ENCODE measurements around the gene TSPAN18.

The TSPAN18 gene

DNA sequence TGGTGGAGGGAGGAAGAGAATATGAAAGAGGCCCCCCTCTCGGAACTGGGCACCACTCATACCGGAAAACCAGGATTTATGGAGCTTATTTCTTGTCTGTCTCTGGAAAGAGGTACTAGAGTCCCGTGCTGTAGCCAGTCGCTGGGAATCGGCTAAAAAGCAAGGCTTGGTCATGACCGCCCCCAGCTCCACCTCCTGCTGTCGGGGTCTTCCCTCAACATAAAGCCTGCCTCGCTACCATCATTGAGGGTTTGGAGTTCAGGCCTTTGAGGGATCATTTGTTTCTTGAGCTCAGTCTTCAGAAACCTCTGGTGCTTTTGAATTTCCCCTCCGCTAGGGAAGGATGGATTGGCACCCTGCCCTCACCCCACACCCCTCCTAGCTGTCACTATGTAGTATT, 97.1 kb downstream of the TSPAN18 start:
- no peak for ATAC-seq
- no peak for DNase-seq

DNA sequence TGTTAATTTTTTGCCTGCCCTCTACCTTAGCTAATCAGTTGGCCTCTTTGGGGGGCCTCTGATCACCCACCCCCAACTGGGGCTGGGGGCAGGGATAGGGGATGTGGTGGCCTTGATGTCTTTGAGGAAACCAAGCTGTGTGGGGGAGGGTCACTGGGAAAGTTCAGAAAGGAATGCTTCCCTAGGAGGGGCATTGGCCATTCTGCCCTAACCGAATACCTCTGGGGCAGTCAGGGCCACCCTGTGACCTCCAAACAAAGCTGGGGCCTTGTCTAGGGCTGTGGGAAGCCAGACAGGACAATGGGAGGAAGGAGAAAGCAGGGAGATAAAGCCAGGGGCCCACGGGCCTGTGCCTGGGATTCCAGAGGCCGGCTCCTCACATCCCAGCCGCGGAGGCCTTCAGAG, 97.5 kb downstream of the TSPAN18 start:
- no peak for ATAC-seq
- no peak for DNase-seq

DNA sequence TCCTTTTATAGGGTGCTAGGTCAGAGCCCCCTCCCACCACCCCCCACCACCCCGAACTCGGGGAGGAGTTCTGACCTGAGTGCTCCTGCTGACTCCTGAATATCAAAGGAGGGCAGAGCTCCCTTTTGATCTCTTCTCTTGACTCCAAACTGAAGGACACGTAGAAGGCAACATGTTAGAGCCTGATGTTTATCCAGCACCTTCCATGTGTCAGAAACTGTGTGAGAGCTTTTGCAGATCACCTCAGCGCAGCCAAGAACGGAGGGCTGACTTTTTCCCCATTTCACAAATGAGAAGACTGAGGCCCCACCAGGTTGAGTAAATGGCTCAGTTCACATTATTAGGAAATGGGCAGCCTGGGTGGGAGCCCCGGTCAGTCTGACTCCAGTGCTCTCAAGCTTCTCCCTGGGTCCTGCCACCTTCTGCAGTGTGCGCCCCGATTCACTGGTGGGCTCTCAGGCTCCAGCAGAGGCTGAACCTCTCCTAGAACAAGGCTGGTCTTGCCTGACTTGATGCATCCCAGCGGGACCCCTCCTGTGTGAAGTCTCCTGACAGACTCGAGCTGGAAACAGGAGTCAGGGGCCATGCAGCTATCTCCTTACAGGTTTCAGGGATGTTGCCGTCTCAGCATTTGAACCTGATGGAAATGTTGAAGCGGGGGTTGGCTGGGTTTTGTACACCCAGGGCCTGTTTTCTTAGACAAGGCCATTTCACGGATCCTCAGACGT, 98.5 kb downstream of the TSPAN18 start:
- DNase-seq: no peak
- ATAC-seq: no peak

DNA sequence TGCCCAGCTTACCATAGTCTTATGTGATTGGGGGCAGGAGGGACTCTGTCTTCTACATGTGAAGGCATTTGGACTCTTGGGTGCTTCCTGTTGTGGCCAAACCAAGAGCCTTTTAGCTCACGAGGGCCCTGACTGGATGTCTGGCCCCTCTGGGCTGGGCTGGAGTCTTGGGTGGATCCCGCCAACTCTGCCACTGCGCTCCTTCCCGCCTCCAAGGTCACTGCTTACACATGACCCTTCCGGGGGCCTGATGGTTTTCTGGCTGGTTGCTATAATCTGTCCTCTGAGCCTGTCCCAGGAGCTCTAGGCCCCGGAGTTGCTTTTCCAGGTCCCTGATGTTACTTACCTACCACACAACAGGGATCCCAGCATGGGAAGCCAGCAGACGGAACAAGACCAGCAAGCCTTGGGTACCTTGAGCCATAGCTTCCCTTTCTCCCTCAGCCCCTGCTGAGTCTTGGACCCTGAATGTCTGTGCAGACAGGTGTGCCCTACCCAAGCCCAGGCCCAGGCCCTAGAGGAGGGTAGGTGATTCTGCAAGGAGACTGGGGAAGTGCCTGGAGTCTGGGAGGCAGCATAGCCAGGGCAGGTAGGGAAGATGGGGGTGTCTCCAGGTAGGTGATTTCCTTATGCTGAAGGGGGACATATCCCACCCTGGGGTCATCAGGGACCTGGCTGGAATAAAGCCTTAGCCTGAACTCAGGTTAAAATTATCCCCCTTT, 100.3 kb downstream of the TSPAN18 start:
- DNase-seq: no peak
- no peak for ATAC-seq

DNA sequence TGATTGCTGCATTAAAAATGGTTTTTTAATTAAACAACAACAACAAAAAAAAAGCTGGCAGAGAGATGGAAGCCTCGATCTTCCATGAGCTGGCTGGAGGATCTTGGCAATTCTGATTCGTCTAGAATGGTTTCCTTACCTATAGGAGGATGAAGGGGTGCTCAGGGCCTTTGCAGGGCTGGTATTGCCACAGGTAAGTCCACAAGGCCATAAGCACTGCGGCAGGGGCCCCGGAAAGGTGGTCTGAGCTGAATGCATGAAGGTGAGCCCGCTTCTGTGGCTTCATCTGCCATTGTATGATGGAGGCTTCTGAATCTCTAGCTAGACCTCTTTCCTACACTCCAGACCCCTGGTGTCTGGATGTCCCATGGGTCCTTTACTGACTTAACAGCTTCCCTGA, 101.5 kb downstream of the TSPAN18 start:
- ATAC-seq (no peak), DNase-seq (no peak)

DNA sequence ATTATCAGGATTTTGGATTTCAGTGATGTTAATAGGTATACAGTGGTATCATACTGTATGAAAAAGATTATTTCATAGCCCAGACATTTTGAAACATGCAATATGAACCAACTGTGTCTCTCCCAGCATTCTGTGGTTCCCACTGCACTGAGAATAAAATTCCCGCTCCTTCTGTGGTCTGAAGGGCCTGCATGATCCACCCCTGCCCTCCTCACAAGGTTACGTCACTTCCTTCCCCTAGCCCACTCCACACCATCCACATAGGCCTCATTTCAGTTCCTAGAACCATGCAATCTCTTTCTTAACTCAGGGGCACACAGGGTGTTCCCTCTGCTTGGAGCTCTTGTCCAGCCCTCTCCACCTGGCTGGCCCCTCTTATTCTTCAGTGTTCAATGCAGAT, 103.1 kb downstream of the TSPAN18 start:
- ATAC-seq (no peak), DNase-seq (no peak)

DNA sequence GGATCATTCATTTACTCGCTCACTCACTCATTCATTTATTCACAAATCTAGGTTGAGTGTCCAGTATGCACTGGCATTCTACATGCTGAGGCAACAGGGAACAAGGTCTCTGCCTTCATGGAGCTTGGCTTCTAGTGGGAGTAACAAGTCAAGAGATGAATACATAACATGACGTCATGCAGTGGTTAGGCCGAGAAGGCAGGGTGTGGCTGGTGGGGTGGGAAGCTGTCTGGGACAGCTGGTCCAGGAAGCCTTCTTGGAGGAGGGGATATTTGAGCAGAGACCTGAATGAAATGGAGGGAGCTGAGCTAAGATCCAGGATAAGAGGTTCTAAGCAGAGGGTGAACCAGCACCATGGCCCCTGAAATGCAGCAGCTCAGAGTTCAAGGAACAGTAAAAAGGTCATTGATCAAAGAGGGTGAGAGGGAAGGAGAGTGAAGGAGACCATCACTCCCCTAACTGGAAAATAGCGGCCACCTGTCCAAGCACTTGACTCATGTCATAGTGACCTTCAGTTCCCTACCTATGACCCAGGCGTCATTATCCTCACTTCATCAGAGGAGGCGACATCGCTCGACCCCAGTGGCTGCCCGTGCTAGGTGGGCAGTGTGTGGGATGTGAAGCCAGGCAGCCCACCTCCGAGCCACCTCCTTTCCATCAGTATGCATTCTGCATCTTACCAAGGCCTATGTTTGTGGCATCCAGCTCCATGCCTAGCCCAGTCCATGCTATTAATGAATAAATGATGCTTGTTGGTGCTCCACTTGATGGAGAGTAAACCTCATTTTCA, 105.0 kb downstream of the TSPAN18 start:
- no peak for ATAC-seq

DNA sequence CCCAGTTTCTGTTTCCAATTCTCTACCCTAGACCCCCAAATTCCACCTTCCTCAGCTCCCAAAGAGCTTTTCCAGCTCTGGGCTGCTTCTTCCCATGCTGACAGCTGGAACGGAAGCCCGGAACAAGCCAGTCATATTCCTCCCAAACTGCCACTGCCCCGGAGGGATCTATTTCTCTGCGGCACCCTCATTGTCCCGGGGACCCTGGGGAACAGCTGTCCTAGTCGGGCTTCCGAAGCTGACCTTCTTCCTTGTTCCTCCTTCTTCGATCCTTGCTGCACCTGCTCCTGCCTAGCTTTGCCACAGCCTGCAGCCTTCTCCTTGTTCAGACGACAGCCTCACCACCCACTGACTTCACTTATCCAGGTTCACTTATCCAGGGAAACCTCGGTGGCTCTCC, 105.7 kb downstream of the TSPAN18 start:
- DNase-seq (no peak), ATAC-seq (no peak)

More for the DNA sequence above, 105.0 kb downstream of the TSPAN18 start:
- no peak for DNase-seq

DNA sequence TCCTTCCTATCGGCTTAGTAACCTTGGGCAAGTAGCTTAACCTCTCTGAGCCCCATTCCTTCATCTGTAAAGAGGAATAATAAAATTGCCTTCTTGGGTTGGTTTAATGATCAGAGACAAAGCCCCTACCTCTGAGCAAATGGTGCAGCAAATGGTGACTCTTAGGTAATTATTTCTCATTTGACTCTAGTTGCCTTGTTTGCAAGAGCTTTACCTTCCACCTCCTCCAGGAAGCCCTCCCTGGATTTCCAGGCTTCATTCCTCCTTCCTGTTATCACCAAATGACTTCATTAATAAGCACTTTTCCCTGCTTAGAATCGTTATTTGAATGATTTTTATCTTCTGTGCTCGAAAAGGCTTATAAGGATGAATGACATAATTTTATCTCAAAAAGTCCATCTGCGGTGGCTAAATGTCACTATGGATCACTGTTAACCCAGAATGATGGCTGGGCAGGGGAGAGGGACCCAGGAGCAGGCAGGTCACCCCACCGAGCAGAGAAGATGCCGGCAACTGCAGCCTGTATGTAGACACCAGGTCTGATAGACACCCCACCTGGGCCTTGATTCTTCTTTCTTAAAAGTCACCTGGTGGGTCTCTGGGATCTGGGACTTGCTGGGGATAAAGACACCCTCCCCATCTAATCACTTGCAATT, 106.6 kb downstream of the TSPAN18 start:
- ATAC-seq: no peak

DNA sequence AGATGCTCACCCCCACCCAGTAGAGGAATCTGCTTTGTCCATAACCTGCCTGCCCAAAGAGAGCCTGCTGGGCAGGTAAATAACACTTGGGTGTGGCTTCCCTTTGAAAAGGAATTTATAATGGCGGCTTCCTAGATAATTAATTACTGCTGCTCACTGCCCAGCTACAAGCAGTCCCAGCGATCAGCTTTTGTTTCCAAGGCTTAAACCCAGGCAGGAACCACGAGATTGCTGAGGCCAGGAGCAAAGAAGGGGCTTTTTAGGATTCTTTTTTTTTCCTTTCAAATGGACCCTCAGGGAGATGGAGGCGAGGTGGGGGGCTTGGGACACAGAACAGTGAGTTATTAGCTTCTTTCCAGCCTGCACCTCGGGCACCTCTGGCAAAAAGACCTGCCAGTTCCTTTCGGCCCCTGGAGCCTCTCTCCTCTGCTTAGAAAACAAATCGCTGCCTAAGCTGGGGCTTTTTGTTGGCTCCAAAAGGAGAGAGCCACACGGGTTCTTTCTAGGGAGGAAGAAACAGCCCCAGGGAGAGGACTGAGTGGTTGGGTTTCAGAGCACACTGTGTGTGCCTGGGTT, 107.2 kb downstream of the TSPAN18 start:
- DNase-seq: no peak

More for the DNA sequence above, 106.6 kb downstream of the TSPAN18 start:
- DNase-seq: no peak

DNA sequence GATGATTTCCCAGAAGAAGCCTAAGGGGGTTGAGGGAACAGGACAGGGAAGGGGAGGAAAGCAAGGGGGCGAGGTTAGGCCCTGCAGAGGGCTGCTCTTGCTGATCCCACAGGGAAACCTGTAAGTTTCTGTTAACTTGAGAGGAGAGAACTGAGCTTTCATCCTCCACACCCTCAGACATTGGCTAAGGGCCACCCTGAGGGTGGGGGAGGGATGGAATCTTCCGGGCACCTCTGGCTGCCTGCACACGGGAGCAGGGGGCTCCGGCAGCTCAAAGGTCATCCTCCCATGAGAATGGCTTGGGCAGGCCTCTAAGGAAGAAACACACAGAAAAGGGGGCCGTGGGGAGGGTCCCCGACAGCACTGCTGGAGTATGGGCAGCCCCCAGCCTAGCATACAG, 108.1 kb downstream of the TSPAN18 start:
- ATAC-seq: no peak
- no peak for DNase-seq

More for the DNA sequence above, 107.2 kb downstream of the TSPAN18 start:
- ATAC-seq: no peak

DNA sequence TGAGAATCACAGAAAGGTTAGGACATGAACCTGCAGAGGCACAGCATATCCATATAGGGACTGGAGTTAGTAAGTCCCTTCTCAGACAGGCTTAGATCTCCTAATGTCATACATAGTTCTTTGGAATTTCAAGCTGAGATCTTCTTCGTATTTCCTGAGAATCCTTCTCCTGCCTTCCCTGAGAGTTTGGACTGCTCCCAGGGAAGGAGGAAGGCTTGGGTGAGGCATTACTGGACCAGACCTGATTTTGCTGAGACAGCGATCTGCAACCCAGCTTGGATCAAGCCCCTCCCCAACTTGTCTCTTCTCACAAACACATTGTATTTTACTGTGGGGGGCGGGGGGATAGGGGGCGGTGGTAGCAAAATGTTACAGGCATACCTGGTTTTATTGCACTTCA, 108.5 kb downstream of the TSPAN18 start:
- no peak for DNase-seq
- ATAC-seq: no peak

DNA sequence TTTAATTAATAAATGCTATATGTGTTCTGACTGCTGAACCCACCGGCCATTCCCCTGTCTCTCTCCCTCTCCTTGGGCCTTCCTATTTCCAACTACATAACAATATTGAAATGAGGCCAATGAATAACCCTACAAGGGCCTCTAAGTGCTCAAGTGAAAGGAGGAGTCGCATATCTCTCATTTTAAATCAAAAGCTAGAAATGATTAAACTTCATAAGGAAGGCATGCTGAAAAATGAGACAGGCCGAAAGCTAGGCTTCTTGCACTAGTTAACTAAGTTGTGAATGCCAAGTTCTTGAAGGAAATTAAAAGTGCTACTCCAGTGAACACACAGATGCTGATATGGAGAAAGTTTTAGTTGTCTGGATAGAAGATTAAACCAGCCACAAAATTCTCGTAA, 109.2 kb downstream of the TSPAN18 start:
- DNase-seq: no peak
- ATAC-seq: no peak

DNA sequence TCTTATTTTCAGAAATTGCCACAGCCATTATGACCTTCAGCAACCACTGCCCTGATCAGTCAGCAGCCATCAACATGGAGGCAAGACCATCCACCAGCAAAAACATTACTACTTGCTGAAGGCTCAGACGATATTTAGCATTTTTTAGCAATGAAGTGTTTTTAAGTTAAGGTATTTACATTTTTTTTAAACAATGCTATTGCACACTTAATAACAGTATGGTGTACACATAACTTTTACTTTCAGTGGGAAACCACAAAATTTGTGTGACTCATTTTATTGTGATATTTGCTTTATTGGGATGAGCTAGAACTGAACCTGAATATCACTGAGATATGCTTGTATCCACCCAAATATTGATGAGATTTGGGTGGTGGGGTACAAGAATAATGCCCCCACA, 110.9 kb downstream of the TSPAN18 start:
- no peak for ATAC-seq
- DNase-seq: no peak

DNA sequence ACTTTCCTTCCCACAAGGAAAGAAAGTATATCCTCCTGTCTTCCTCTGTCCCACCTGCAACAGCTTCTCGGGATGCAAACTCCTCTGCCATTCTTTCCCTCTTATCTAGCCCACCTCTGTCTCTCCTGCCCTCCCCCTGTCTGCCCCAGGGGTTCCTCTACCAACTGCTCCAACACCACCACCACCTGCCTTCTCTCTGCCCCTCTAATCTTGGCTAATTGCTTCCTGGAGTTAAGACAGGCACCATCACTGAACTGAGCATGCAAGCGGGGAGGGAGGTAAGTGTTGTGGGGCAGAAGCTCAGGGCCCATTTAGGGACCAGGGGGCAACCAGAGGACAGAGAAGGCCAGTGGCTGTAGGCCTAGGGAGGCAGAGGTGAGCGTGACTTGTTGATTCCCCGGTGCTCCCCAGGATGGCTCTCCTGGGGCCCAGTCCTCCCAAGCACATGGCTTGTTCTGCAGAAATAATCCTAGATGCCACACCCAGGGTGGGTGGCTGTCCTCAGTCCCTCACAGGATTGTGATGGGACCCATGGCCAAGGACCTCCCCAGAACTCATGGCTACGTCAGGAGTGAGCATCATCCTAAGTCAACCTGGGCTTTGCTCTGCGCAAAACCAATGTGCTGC, 112.8 kb downstream of the TSPAN18 start:
- ATAC-seq: no peak
- no peak for DNase-seq

DNA sequence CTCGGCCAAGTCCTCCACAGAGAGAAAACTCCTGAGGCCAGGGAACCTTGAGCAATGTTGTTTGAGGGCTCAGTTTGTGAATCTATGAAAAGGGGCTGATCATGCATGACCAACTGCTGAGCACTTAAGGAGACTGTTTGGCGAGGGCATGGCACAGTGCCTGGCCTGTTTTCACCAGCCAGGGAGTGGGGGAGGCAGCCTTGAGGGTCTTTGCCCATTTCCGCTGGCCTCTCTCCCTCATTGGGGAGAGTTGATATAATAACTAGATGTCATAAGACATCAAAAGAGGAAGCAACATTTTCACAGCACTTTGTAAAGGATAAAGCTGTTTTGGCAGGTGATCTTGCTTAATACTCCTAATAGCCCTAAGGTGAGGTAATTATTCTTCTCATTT, 113.3 kb downstream of the TSPAN18 start:
- ATAC-seq (no peak), DNase-seq (no peak)

DNA sequence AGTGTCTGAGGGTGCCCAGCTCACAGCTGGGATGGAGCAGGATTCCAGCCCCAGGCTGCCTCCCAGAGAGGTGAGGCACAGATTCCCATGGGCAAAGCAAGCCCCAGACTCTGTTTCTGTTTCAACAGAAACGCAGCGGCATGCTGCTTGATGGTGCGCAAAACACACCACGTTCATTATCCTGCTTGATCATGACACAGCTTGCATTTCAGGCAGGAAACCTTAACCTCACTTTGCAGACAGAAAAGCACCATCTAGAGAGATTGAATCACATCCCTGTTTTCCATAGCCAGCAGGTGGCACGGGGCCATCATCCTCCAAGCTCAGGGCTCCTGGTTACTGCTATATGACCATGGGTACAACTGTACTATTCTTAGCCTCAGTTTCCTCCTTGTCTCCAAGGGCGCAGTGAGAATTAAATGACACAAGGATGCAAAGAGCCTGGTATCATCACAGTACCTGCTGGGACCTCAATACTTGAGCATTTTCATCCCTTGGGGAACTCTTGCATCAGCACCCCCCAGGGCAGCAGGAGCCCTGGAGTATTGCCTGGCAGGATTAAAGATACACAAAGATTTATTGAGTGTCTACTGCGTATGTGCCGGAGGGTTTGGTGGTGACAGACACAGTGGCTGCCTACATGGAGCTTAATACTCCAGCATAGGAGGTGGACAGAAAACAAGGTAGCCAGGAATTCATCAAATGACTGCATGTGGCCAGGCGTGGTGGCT, 113.9 kb downstream of the TSPAN18 start:
- ATAC-seq (no peak), DNase-seq (no peak)

DNA sequence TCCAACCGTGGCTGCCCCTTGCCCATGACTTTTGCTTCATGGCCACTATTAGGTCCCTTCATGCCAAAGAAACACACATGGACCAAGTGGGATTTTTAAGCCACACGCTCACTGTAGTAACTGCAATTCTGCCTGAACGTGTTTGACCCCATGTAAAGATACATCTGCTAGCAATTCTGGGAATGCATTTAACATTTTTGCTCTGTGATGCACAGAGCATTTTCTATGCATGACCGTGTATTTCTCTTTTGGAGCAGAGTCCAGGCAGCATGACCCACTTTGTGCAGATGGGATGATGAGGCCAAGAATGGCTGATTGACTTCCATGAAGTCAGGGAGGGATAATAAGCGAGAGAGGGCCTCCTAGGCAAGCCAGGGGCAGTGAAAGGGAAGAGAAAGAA, 115.5 kb downstream of the TSPAN18 start:
- DNase-seq (no peak), ATAC-seq (no peak)

DNA sequence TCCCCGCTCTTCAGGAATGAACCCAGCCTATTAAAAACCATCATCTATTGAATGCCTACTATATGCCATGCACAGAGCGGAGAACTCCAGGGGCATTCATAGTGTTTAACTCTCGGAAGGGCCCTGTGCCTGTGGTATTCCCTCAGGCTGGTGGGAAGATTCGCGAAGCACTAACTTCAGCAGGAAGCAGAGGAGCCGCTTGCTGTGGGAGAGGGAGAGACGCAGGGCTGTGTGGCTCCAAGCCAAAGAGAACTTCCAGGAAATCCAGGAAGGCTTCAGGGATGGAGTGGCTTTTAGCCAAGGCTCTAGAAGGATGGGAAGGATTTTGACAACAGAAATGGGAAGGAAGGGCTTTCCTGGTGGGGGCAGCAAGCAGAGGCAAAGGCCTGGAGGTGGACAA, 120.1 kb downstream of the TSPAN18 start:
- ATAC-seq: no peak

DNA sequence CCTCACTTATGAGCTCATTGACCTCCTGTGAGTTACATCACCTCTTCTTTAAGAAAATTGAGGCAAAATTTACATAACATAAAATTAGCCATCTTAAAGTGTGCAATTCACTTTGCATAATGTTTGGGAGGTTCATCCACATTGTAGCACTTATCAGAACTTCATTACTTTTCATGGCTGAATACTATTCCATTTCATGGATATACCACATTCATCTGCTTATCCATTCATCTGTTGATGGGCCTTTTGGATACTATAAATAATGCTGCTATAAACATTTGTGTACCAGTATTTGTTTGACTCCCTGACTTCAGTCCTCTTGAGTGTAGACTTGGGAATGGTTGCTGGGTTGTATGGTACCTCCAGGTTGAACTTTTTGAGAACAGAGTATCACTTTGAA, 120.6 kb downstream of the TSPAN18 start:
- DNase-seq (no peak), ATAC-seq (no peak)

More for the DNA sequence above, 120.1 kb downstream of the TSPAN18 start:
- DNase-seq: no peak

Data from stimulated activated naive CD8-positive, alpha-beta T cell treated with anti-CD3 and anti-CD28 coated beads, Interleukin-15, Interleukin-2, amounts not matched to agents 100 U/mL and 50 U/mL, for 24 hours (primary cell).